KG1 (cell line): ENCODE results near the gene SLC13A2.
"Not testable (repeated sequence)": the region's sequence is repeated elsewhere in the genome, so short reads cannot be mapped to it uniquely, and the experiment has no call there.

Experiments used
- DNase-seq: peaks from one replicate; lab custom pipeline; 2025; lab: John Stamatoyannopoulos, UW

Gene SLC13A2

DNA sequence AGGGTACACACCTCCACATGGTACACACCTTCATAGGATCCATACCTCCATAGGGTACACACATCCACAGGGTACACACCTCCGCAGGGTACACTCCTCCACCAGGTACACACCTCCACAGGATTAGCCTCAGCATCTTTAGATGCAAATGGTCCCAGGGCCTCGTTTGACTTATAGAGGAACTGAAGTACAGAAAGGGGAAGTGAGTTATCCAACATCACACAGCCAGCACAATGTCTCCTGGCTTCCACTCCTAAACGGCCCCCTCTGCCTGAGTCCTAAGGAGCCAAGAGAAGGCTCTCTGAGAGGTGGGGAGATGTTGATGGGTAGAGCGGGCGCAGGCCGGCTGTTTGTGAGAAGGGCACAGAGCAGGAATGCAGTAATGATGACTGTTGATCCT, 44.7 kb downstream of the SLC13A2 start:
- peak; percentile 4 for DNase-seq

DNA sequence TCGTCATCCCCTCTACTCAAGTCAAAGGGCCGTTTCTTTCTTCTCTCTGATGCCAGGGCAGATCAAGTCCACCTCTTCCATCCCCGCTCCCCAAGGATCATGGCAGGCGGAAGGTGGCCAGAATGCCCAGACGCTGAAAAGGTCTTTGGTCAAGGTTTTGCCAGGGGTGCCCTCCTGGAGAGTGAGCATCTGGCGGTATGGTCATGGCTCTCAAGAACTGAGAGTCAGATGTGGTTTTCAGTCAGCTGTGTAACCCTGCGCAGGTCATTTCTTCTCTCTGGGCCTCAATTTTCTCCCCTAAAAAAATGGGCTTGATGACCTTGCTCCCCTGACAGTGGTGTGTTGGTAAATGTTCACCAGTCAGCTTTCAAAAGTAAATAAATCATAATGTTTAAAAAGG, 45.1 kb downstream of the SLC13A2 start:
- DNase-seq, result no peak

DNA sequence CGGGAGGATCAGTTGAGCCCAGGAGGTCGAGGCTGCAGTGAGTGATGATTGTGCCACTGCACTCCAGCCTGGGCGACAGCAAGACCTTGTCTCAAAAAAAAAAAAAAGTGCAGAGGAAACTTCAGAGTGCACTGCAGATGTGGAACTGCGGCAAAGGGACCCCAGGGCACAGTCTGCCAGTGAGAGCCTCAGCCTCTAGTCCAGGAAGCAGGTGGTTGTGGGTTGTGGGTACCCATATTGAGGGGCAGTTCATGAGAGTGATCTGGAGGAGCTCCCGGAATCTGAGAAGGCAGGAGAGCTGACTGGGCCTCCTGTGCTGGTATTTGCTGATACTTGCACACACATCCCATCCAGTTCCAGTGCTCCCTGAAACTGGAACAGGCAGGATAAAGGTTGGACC, 45.8 kb downstream of the SLC13A2 start:
- DNase-seq, result peak; percentile 58

DNA sequence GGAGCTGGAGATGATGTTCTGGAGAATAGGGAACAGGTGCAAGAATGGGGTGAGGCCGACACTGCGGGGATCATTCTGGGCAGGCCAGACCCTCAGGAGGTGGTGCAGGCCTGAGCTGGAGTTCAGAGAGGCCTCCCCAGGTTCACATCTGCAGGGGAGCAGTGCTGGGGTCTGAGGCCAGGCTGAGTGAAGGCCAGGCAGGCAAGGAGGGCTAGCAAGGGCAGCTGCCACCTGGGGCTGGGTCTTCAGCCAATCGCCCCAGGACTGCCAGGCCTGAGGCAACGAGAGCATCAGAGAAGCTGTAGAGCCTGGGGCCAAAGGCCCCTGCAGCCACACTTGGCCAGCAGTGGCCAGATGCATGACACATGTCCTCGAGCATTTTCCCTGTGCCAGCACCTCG, 47.2 kb downstream of the SLC13A2 start:
- DNase-seq, result no peak

DNA sequence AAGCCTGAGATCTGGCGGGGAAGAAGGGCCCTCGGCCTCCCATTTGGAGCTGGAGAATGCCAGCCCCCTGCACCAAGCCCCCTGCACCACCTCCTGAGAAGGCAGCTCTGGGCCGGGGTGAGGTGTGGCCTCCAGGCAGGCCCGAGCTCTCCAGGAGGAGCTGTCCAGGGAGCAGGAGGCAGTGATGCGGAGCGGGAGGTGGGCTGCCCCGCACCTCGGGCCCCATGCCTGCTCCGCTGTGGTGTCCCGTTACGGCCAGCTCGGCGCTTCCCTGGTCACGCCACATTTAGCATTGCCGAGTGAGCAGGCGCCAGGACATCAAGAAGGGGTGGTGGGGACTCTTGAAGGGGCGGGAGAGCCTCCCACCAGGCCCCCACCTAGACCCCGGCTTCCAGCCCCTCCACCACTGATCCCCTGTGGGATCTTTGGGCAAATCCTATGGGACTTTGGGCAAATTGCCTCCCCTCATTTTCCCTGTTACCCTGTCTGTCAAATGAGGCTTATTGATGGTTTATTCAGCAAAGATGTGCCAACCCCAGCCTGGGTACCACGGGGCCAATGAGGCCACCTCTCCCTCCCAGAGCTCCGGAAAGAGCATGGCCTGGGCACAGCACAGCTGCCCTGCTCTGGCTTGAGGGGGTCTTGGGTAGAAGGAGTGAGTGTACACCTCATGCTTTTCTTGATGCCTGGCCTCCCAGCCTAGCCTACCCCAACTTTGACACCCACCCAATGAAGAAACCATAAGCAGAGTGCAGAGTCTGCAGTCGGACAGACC, 48.1 kb downstream of the SLC13A2 start:
- DNase-seq, result no peak

DNA sequence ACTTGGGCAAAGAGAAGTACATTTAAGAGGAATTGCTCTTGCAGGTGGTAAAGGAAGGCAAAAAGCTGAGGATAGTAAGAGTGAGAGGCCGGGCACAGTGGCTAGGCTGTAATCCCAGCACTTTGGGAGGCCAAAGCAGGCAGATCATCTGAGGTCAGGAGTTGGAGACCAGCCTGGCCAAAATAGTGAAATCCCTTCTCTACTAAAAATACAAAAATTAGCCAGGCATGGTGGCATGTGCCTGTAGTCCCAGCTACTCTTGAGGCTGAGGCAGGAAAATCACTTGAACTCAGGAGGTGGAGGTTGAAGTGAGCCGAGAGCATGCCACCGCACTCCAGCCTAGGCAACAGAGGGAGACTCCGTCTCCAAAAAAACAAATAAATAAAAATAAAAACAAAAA, 48.8 kb downstream of the SLC13A2 start:
- DNase-seq, result not testable (repeated sequence)

DNA sequence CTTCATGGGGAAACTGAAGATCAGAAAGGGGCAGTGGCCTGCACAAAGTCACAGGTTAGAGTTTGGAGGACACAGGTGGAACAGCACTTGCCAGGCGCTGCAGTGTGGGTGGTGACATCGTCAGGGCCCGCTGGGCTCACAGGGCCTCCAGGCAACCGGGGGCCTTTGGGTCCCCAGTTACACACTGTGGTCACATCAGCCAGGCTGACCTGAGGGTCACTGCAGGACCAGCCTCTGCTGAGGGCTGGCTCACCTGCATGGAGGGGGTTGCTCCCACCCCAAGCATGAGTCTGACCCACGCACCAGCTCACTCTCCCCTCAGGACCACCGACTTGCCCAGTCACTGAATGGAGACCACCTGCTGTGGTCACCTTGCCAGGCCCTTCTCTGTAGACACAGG, 49.7 kb downstream of the SLC13A2 start:
- no peak for DNase-seq

DNA sequence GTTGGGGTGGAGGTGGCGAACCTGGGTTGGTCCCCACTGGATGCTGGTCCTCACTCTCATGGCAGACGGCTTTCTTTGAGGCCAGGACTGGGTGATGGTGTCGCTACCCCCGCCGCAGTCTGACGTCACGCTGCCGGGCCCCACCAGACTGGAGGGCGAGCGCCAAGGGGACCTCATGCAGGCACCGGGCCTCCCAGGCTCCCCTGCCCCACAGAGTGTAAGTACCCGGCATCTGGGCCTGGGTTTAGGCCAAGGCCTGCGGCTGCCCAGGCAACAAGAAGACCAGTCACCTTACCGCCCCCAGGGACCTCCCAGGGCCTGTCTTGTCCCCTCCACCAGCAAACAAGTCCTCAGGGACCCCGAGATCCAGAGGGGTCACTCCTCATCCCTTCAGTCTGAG, 50.4 kb downstream of the SLC13A2 start:
- DNase-seq, result no peak

DNA sequence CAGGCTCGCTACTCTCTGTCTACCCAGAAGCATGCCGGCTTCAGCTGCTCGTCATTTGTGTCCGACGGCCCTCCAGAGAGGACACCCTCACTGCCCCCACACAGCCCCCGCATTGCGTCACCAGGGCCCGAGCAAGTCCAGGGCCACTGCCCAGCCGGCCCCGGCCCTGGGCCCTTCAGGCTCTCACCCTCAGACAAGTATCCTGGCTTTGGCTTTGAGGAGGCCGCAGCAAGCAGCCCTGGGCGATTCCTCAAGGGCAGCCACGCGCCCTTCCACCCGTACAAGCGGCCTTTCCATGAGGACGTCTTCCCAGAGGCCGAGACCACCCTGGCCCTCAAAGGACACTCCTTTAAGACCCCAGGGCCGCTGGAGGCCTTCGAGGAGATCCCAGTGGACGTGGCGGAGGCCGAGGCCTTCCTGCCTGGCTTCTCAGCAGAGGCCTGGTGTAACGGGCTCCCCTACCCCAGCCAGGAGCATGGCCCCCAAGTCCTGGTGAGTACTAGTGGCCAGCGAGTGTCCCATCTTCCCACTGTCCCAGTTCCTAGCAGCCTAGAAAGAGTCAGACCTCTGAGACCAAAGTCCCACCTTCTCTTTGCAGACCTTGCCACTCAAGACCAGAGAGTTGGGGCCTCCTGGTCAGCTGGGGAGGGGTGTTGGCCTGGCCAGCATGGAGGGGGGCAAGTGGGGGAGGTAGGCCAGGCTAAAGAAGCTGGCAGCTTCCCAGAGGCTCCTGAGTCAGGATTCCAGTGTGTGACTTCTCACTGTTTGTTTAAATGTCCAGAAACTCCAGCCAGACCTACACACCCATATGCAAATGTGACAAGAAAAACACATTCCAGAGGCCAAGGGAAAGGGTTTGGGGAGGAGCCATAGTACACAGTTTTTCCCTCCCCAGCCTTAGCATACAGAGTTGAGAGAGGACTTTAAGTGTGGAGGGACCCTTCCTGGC, 51.3 kb downstream of the SLC13A2 start:
- no peak for DNase-seq

DNA sequence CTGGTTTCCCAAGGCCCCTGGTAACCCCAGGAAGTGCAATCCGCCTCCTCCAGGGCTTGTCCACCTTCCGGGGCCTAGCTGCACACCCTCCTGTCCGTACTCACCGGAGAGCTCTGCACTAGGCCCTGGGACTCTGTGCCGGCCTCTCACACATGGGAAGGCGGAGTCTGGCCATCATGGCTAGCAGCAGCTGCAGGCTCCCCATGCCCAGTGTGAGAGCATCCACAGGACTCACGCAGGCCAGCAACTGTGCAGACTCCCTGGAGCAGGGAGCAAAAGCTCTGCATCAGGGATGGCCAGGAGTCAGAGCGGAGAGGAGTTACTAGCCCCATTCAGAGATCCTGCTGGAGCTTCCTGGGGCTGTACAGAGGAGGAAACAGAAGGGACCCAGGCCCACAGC, 52.9 kb downstream of the SLC13A2 start:
- no peak for DNase-seq

DNA sequence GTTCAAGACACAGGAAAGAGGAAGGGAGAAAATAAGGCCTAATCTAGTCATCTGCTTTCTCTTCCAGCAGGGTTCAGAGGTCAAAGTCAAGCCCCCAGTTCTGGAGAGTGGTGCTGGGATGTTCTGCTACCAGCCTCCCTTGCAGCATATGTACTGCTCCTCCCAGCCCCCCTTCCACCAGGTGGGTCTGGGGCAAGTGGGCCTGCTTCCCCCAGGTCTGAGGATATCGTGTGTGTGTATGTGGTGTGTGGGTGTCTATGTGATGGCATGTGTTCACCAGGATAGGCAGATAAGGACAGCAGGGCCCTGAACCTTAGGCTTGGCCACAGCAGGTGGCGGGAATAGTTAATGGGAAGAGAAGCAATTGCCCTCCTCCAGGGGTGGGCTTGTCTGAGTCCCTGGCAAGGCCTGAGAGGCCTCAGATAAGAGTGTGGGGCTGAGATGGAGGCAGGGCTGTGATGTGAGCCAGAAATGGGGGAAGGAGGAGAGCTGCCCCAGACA, 53.8 kb downstream of the SLC13A2 start:
- DNase-seq, result no peak

DNA sequence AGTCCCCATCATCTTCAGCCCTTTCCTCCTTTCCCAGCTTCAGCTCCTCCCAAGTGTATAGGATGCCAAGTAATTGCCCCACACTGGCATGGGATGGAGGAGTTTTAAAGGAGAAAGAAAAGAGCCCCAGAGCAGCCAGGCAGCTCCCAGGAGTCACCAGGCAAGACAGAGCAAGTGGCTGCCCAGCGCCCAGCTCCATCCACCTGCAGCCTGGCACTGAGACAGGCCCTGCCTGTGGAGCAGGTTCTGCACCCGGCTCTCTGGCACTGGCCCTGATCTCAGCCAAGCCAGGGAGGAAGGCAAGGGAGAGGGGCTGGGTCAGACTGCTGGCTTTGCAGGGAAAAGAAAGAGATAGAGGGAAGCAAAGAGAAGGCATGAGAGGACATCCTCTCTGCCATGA, 54.4 kb downstream of the SLC13A2 start:
- DNase-seq, result no peak

DNA sequence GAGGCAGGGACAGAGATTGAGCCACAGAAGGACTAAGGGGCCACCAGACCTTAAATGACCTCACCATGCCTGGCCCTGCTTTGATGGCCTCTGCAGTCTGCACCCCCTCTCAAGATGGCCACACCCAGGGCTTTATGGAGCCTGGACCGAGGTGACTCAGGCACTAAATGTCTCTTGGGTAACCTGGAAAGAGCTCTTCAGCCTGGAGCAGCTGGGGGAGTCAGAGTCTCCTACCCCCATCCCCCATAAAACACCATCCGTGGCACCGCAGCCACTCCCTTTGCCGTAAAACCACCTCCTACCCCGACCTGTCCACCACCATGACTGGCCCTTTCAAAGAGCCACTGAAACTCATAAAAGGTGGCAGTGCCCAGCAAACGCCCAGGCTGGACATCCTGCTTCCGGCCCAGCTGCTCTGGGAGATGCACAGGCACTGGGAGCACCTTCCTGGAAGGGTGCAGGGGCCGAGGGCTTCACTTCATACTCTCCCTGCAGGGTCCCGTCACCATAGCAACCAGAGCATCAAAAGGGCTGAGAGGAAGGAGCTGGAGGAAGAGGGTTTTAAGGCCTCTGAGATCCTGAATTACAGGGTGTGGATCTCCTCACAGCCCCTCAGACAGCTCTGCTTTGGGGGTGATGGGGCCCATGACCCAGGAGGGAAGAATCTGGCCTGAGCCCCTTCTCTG, 55.0 kb downstream of the SLC13A2 start:
- DNase-seq, result no peak

DNA sequence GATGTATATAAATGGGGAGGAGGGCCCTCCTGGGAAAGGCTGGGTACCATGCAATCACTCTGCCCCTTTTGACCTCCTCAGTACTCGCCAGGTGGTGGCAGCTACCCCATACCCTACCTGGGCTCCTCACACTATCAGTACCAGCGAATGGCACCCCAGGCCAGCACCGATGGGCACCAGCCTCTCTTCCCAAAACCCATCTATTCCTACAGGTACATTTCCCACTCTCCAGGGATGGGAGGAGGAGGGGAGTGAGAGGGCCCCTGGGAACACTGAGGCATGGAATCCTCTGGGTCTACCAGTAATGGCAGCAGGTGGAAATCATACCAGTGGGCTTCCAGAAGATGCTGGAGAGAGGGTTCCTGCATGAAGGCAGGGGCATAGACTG, 55.6 kb downstream of the SLC13A2 start:
- no peak for DNase-seq

DNA sequence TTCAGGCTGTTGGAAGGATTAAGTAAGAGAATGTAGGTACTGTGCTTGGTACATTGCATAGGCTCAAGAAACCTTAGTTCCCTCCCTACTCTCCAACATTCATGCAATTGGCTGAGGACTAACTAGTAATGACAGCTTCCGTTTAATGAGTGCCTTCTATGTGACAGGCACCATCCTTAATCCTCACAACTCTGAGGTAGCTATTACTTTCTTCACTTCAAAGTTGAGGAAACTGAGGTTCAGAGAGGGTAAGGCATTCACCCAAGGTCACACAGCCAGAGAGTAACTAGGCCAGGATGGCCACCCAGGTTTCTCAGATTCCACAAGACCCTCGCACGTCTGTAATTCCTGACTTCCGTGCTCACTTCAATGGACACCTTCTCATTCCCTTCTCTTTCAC, 56.8 kb downstream of the SLC13A2 start:
- no peak for DNase-seq

DNA sequence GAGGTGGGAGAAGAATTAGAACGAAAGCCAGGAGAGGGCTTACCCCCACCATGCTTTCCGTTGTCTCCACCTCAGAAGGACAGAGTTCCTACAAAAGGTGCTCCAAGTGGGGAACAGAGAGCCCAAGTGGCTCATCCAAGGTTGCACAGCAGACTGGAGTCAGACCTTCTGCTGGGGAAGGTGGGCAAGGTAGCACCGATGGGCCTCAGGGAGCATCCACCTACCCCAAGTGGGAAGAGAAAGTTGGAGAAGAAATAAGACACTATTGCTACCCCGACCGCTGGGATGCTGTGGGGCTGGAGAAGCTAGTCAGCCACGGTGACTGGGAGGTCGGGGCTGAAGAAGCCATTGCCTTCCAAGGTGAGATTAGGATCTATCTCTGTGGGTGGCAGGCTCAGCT, 57.5 kb downstream of the SLC13A2 start:
- DNase-seq, result no peak

DNA sequence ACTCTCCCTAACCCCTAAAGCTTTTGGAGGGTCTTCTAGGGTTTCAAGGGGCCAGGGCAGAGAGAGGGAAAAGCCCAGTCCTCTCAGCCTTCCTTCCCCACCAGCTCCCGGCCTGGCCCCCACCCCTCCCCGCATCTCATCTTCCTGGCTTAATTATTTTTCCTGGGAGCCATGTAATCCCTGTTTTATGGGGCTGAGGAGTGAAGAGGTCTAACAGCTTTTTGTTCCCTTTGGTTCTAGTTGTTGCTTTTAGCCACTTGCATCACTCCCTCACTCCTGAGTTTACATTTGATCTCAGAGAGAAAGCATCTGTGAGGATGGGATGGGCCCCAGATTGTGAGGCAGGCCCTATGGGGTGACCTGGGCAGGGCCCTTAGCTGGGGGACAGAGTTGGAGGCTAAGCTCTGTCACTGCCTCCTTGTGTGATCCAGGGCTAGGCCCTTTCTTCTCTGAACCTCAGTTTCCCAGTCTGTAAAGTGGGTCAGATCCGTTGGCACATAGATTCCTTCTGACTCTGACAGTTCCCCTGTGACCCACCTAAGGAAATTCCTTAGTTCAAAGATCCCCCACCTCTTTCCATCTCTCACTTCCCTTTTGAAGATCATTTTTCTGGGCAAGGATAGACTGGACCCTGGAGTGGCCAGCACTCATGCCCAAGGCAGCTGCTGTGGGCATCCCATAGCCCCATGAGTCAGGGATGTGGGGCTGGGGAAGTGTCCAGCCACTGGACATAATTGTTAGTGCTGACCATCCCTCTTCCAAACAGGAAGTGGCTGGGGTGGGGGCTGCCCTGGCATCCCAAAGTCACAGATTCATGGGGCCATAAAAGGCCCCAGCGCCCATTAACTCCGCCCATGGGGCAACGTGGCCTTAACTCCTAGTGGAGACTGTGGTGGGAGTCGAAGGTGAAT, 58.9 kb downstream of the SLC13A2 start:
- DNase-seq, result no peak

DNA sequence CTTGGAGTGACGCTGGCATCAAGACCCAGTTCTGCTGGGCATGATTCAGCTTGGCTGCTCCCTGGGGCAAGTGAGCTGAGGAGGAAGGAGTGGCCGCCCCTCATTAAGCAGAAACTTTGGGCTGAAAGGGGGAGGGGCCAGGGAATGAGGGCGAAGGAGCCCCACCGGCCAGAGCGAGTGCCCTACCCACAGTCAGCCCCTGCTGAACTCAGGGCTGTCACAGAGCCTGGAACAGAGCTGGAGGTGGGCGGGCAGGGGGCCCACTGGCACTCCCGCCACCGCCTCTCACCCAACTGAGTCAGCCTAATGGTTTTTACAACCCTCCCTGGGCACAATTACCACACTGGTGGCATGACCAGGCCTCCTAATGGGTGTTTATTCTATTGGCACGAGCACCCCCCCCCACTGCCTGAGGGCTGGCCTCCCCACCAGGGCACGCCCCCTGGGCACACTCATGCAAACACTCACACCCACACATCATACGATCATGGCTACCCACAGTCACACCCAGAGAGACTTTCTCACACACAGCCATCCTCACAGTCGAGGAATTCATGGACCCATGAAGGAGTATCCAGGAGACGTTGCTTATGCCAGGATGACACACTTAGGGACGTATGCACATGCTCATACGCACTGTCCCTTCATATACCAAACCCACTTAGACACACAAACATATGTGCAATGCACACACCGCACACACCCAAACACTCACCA, 59.8 kb downstream of the SLC13A2 start:
- DNase-seq, result no peak

DNA sequence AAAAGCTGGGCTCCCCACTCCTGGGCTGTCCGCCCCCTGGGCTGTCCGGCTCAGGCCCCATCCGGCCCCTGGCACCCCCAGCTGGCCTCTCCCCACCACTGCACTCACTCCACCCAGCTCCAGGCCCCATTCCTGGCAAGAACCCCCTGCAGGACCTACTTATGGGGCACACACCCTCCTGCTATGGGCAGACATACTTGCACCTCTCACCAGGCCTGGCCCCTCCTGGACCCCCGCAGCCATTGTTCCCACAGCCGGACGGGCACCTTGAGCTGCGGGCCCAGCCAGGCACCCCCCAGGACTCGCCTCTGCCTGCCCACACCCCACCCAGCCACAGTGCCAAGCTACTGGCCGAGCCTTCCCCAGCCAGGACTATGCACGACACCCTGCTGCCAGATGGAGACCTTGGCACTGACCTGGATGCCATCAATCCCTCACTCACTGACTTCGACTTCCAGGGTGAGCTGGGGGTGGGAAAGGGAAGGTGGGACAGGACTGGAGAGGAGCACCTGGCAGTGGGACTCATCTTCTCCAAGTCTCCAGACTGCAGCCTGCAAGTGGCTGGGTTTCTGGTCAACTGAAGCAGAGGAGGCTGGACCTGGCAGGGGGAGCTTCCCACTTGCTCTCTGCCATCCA, 61.4 kb downstream of the SLC13A2 start:
- no peak for DNase-seq

DNA sequence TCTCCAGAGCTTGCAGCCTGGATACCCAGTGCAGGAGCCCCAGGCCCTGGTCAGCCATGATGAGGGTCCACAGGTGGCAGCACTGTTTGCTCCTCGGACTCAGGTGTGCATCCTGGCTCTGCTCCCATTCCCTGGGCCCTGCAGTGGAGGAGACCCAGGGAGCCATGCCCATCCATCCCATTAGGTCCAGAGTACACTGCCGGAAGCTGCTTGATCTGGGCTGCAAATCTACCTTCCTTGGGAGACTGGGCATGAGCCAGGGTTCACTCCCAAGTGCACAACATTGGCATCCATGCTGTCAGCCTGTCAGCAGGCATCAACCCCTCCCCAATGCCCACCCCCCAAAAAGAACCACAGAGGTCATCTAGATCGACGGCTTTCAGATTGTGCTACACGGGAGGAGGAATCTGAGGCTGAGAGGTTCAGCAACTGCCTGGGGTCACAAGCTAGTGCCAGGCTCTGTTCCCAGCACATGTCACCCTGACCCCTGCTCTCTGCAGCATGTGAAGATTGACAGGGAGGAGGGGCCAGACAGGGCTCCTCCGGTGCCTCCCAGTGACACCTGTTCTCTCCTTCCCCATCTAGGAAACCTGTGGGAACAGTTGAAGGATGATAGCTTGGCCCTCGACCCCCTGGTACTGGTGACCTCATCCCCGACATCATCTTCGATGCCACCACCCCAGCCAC, 63.2 kb downstream of the SLC13A2 start:
- no peak for DNase-seq
